Parathyroid adenoma (tissue), 2 donors: ENCODE measurements around the gene GALNT9.

ENCODE experiments used
- H2AFZ ChIP-seq: fragments of 300-600 bp; sonication (generic); one replicate; pipeline ENCODE4 v1.7.0; 2017; ENCODE audit warnings: antibody characterized with exemption, mild to moderate bottlenecking
- H3K27ac ChIP-seq: fragments of 300-600 bp; sonication (generic); one replicate; pipeline ENCODE4 v1.7.0; 2017
- H3K27me3 ChIP-seq: fragments of 300-600 bp; sonication (generic); one replicate; pipeline ENCODE4 v1.7.0; 2017; ENCODE audit warnings: low read length; ENCODE audit not compliant: control insufficient read depth, insufficient read depth
- H3K36me3 ChIP-seq: fragments of 300-600 bp; sonication (generic); one replicate; pipeline ENCODE4 v1.7.0; 2017; ENCODE audit warnings: low read length; ENCODE audit not compliant: control insufficient read depth, insufficient read depth
- H3K4me1 ChIP-seq: fragments of 300-600 bp; sonication (generic); one replicate; pipeline ENCODE4 v1.7.0; 2017; ENCODE audit warnings: control low read depth
- H3K4me2 ChIP-seq: fragments of 300-600 bp; sonication (generic); one replicate; pipeline ENCODE4 v1.7.0; 2017; ENCODE audit warnings: low read length
- H3K4me3 ChIP-seq: fragments of 300-600 bp; sonication (generic); one replicate; pipeline ENCODE4 v1.7.0; 2017; ENCODE audit warnings: low read depth, low read length
- H3K79me2 ChIP-seq: fragments of 300-600 bp; sonication (generic); one replicate; pipeline ENCODE4 v1.7.0; 2017; ENCODE audit warnings: control low read depth
- H3K9ac ChIP-seq: fragments of 300-600 bp; sonication (generic); one replicate; pipeline ENCODE4 v1.7.0; 2017; ENCODE audit warnings: mild to moderate bottlenecking
- H3K9me3 ChIP-seq: fragments of 300-600 bp; sonication (generic); one replicate; pipeline ENCODE4 v1.7.0; 2017; ENCODE audit warnings: low read length; ENCODE audit not compliant: control insufficient read depth
- CTCF ChIP-seq: fragments of 300-600 bp; sonication (generic); IDR thresholded peaks from one replicate; pipeline ENCODE4 v1.7.0; 2017; ENCODE audit warnings: antibody characterized with exemption, mild to moderate bottlenecking
- donor health status: primary hyperparathyroidism.

The GALNT9 gene

DNA sequence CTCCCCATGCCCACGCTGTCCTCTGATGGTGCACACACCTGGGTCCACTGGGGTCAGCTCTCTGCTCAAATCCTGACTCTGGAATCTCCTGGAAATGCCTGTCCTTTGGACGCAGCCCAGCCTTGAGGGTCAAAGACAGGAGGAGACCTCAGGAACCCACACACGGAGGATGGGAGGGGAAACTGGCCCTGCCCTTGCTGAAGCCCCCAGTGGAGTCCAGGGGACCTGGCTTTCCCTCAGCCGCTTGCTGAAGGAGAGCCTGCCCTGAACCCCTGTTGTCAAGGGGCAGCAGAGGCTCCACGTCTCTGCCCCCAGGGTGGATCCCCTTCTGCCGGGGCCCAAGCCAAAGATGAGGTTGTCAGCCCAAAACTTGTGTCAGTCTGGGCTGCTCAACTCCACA, 16.9 kb downstream of the GALNT9 start:
- Histone ChIP-seq H3K9me3 (no peaks in the 10 kb centered on the region), H3K79me2 (no peaks in the 10 kb centered on the region), H3K4me1 (no peaks in the 10 kb centered on the region), H3K4me3 (no peak overlapping the region), H3K27me3 (no peaks in the 10 kb centered on the region), H3K27ac (no peak overlapping the region), H3K4me2 (no peak overlapping the region), H2AFZ (no peak overlapping the region), H3K36me3 (no peaks in the 10 kb centered on the region), H3K9ac (no peak overlapping the region)
- no peak for TF ChIP-seq CTCF

- no peak for TF ChIP-seq CTCF
- H3K27ac ChIP-seq: no peak overlapping the region
- H2AFZ ChIP-seq: no peak overlapping the region
- no peaks in the 10 kb centered on the region for H3K9me3 ChIP-seq
- no peak overlapping the region for H3K9ac ChIP-seq
- no peaks in the 10 kb centered on the region for H3K27me3 ChIP-seq
- H3K79me2 ChIP-seq: no peaks in the 10 kb centered on the region
- no peak overlapping the region for H3K4me2 ChIP-seq
- H3K4me3 ChIP-seq: no peak overlapping the region
- H3K4me1 ChIP-seq: no peaks in the 10 kb centered on the region
- no peaks in the 10 kb centered on the region for H3K36me3 ChIP-seq
Observed at GRCh38 chr12:132311201-132311915, 18.0 kb downstream of the GALNT9 start.

DNA sequence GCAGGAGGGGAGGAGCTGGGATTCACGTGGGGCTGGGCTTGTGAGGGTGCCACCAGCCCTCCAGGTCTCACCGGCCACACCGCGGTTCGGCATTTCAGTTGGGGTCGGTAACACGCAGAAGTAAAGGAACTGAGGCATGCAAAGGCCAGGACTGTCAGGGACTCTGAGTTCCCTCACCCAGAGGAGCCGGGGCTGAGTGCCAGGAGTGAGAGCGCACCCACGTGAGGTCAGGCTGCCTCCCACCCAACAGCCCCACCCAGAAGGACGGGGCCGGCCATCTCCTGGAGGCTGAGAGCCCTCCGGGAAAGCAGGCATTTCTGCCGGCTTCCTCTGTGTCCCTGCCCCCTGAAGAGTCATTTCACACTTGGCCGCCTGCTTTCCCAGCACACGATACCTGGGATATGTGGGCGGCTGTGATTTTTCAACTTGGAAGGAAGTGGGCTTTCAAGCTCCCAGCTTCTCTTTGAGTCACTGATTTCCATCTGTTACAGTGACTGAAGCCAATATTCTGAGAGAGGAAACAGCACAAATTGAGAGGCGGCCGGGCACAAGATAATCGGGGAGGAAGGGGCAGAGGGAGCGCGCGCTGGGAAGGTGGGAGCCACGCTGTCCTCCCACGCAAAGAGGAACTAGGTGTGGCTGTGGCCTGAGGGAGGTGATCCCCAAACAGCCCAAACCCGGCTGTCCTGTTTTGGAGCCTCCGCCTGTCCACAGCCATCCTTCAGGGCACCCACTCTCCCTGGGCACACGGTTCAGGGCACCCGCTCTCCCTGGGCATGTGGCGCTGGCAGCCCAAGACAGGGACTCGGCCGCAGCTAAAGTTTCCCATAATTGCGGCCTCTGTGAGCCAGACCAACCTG, 19.0 kb downstream of the GALNT9 start:
- no peak for TF ChIP-seq CTCF
- H3K27ac ChIP-seq: no peak overlapping the region

DNA sequence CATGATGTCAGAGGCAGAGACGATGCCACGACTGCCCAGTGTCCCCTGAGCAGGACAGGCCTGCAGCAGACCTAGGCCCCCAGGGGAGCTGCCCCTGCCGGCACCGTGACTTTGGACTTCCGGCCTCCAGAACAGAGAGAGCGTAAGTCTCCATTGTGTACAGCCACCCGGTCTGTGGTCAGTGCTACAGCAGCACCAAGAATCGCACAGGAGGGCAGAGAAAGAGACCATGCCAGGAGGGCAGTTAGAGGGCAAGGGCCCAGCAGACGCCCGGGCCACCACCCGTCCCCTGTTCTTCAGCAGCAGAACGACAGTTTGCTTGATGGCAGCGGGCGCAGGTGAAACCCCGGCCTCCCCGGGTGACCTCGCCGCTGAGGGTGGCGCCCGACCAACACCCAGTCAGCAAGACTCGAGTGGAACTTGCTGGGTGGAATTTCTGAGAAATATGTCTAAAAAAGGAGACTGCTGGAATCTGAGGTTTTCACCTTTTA, 19.7 kb downstream of the GALNT9 start:
- no peaks in the 10 kb centered on the region for H3K27me3 ChIP-seq
- H3K9me3 ChIP-seq: no peaks in the 10 kb centered on the region
- H2AFZ ChIP-seq: no peak overlapping the region
- H3K4me2 ChIP-seq: no peak overlapping the region
- no peaks in the 10 kb centered on the region for H3K79me2 ChIP-seq
- no peak for TF ChIP-seq CTCF
- H3K4me1 ChIP-seq: no peaks in the 10 kb centered on the region
- no peak overlapping the region for H3K9ac ChIP-seq
- H3K27ac ChIP-seq: no peak overlapping the region
- H3K36me3 ChIP-seq: no peaks in the 10 kb centered on the region
- H3K4me3 ChIP-seq: no peak overlapping the region

More for the DNA sequence above, 19.0 kb downstream of the GALNT9 start:
- Histone ChIP-seq H3K4me2 (no peak overlapping the region), H3K4me3 (no peak overlapping the region), H3K27me3 (no peaks in the 10 kb centered on the region), H3K9ac (no peak overlapping the region), H3K4me1 (no peaks in the 10 kb centered on the region), H3K36me3 (no peaks in the 10 kb centered on the region), H2AFZ (no peak overlapping the region), H3K9me3 (no peaks in the 10 kb centered on the region), H3K79me2 (no peaks in the 10 kb centered on the region)
